NCI-H510A (cell line): Measurements from ENCODE around the gene TGIF1.
"Not testable (repeated sequence)": the region's sequence is repeated elsewhere in the genome, so short reads cannot be mapped to it uniquely, and the experiment has no call there.

Source experiments
- DNase-seq: peaks from one replicate; lab custom pipeline; 2025; lab: John Stamatoyannopoulos, UW

The TGIF1 gene

GRCh38 chr18:3450012-3450798, at the start of gene TGIF1:
Gene TGIF1 (plus strand): TSS chr18:3450172. CDS start chr18:3450490, 318 bp downstream.
- peak; percentile 76 for DNase-seq

GRCh38 chr18:3400567-3401296, 49.2 kb upstream of the TGIF1 start:
- DNase-seq = no peak

DNA sequence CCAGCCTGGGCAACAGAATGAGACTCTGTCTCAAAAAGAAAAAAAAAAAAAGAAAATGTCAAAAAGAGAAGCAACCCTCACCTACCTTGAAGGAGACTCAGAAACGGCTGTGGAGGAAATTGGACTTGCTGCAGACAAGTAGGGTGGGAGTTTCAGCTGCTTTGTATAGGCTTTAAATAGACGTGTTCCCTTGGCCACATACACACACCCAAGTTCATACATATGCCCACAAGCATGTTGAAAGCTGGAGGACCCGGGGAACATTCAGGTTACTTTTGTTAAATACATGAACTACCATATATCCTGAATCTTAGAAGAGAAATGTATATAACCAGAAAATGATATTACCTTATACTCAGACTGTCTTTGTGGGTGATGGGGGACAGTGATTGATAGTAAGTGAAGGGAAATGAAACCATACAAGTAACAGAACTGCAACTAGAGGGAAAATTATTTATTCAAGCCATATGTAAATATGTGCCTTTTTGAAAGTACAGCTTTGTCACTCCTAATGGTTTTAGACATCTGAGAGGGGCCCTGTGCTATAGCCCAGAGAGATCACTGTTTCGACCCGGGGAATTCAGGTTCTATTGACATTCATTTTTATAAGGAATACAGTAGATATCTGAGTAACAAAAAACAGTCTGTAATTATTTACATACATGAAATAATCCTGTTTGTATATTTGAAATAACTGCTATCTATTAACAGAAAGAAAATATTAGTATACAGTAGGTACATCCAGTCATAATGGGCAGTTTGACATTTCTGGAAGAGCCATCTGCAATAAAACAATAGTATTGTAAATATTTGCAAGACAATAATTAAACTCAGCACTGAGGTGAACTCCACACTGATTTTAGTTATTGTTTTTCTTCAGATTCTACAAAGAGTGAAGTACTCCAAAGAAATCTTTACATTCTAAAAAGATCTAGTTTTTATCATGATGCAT, 48.0 kb upstream of the TGIF1 start:
- DNase-seq = no peak

GRCh38 chr18:3402982-3403451, 47.0 kb upstream of the TGIF1 start:
- DNase-seq = no peak

- DNase-seq = no peak
These were observed 44.3 kb upstream of the TGIF1 start for GRCh38 chr18:3405713-3406112.

DNA sequence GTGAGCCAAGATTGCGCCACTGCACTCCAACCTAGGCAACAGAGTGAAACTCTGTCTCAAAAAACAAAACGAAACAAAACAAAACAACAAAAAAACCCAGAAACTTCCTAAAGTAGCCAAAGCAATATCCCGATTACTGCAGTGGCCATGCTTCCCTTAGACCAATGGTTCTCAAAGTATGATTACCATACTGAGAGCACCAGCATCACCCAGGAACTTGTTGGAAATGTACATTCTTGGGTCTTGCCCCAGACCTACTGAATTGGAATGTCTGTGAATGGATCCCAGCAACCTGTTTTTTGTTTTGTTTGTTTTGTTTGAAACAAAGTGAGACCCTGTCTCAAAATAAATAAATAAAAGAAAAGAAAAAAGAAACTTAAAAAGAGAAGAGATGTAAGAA, 41.9 kb upstream of the TGIF1 start:
- DNase-seq = no peak

DNA sequence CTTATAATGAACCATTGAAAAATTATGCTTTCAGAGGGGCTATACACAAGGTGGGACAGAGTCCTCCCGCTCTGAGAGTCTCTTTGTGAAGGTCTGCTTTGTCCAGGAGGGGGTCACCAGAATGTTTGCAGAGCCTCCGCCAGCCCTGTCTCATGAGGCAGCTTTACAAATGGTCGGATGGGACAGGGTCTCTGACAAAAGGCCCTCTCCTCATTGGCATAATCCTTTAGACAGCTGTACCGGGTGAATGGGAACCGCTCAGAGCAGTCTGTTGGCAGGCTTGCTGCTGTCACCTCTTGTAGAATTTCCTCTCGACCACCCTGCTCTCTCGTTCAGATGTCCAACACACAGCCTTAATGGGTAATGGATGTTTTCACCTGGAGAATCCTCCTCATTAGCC, 40.2 kb upstream of the TGIF1 start:
- DNase-seq = no peak

DNA sequence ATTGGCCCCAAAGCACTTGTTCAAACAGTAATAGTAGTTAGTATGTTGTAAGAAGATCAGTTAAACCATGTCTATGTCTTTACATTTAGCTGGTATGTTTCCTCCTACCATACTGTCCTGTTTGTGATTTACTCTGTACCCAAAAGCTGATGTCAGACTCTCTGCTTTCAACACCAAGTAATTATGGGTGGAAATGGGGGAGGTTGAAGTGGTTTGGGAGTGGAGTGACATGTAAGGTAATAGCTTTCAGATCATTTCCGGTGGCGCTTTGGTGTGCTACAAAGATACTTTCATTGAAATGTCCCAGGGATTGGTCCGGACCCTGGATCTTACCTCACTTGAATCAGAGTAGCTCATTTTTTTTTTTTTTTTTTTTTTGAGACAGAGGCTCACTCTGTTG, 39.7 kb upstream of the TGIF1 start:
- DNase-seq = no peak

DNA sequence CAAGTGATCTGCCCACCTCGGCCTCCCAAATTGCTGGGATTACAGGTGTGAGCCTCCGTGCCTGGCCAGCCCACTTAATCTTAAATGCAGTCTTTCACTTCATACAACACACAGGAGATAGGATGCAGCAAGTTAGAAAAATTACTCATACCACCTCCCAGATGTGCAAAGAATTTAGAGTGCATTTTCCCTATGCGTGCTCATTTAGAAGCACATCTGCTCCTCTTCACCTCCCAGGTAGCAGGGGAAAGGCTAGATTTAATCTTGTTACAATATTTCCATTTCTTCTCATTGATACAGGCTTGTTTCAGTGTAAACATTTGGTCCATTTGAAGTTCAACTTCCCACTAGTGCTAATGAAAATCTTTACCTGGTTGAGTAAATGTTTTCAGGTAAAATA, 39.1 kb upstream of the TGIF1 start:
- DNase-seq = not testable (repeated sequence)

GRCh38 chr18:3411327-3411726, 38.6 kb upstream of the TGIF1 start:
- DNase-seq = no peak

DNA sequence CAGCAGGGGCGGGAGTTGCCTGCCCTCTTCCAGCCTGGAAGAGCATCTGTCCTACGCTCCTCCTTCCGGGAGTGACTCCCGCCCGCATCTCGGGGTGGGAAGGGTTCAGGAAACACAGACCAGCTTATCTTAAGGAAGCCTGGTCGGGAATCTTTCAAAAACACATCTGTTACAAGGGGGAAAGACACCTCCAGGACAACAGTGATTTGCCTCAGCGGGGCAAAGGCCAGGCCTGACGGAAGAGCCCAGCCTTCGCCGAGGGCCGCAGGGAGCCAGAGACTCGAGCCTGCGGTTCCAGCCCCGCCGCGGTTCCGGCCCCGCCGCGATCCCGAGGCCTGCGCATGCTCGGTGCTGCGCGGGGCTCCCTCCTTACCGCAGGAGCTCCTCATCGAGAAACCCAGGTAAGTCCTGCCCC, 38.1 kb upstream of the TGIF1 start:
- no peak for DNase-seq

GRCh38 chr18:3412528-3412927, 37.4 kb upstream of the TGIF1 start:
- not testable (repeated sequence) for DNase-seq

DNA sequence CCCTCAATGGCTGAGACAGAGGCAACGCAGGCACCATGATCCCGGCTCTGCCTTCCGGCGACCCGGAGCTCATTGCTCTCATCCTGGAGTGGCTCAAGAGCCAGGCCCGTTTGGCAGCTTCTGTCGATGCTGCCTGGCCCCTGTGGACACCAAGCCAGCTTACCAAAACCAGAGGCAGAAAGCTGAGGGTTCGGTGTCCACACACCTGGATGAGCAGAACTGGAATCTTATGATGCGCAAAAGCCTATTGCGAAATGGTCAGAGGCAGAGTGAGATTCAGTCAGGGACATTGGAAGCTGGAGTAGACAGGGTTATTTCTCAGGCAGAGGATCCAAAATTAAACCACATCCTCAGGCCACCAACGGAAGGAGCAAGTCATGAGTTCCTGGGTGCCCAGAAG, 34.9 kb upstream of the TGIF1 start:
- DNase-seq = no peak

DNA sequence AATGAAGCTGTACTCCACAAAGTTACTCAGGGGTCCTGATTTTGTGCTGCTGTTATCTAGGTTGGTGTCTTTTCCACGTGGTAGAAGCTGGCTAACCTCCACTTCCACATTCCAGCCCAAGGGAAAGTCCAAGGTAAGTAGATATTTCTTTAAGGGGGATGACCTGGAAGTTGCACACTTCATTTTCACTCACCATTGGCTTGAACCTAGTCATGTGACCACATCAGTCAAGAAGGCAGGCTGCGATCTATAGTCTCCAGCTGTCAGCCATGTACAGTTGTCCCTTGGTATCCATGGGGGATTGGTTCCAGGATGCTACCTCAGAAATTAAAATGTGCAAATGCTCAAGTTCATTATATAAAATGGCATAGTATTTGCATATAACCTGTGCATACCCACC, 31.9 kb upstream of the TGIF1 start:
- DNase-seq = no peak

- DNase-seq = no peak
These were observed 29.1 kb upstream of the TGIF1 start for GRCh38 chr18:3420919-3421279.

DNA sequence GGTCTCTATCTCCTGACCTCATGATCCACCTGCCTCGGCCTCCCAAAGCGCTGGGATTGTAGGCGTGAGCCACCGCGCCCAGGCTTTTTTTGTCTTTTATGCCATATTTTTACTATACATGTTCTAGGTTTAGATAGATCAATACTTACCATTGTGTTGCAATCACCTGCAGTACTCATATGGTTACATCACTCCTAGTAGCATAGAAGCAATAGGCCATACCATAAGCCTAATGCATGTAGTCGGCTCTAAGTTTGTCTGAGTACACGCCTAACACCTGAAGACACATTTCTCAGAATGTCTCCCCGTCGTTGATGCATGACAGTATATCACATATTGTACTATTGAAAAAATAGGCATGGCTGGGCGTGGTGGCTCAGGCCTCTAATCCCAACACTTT, 27.1 kb upstream of the TGIF1 start:
- DNase-seq = no peak

DNA sequence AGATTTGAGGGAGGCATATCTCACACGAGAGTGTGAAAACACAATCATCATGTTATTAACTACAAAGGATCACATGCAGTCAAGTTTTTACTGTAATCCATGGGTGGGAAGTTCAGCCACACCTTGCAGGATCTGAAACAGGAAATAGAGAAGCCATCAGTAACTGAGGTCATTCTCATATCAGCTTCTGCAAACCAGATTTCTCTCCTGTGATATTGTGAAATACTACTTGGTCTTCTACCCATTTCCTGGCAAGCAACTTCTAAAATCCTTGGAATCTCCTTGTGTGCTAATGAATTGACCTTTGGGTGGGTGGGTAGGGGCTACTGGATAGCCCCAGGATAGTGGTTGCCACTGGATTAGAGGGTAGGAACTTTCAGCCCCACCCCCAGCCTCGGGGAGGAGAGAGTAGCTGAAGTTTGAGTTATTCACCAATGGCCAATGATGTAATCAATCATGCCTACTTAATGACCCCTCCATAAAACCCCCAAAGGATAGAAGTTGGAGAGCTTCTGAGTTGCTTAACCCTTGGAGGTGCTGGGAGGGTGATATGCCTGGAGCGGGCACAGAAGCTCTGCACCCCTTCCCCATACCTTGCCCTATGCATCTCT, 25.6 kb upstream of the TGIF1 start:
- no peak for DNase-seq

DNA sequence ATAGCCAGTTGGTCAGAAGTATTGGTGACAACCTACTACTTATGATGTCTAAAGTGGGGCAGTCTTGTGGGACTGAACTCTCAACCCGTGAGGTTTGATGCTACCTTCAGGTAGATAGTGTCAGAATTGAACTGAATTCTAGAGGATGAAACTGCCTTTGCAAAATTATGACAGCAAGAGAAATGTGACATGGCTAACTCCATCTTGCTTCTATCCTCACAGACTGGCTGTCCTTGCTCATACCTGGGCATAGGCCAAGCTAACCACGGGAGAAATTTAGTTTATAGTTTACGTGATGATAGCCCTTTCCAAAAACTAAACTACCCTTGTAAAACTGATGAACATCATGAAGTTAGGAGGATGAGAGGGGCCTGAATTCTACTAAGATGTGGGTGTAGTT, 24.9 kb upstream of the TGIF1 start:
- DNase-seq = no peak

- no peak for DNase-seq
These were observed 24.5 kb upstream of the TGIF1 start for GRCh38 chr18:3425446-3425845.

DNA sequence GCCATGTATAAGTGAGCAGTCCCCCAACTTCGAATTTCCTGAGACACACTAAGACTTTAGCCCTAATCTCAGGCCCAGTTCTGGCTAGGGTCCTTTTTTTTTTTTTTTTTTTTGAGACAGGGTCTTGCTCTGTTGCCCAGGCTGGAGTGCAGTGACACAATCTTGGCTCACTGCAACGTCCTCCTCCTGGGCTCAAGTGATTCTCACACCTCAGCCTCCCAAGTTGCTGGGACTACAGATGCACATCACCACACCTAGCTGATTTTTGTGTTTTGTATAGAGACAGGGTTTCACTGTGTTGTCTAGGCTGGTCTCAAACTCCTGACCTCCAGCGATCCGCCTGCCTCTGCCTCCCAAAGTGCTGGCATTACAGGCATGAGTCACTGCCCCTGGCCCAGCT, 23.9 kb upstream of the TGIF1 start:
- DNase-seq = no peak

GRCh38 chr18:3427944-3428343, 22.0 kb upstream of the TGIF1 start:
- no peak for DNase-seq

DNA sequence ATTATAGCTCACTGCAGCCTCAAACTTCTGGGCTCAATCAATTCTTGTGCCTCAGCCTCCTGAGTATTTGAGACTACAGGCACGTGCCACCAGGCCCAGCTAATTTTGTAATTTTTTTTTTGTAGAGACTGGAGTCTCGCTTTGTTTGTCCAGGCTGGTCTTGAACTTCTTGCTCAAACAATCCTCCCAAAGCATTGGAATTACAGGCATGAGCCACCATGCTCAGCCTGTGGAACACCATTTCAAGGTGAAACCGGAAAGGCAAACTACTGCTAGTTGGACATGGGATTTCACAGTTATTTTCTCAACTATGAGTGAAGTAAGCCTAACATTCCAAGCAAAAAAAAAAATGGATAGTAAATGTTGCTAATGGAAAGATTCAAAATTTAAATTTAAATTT, 20.9 kb upstream of the TGIF1 start:
- no peak for DNase-seq
